Upper lobe of right lung (tissue), 1 donor: ENCODE data around the gene LPAR1. TPM values are rescaled to one million over a fixed set of nuclear protein-coding genes. Genes with fewer than 3 reads are reported as not detected.

ENCODE experiments used
- ATAC-seq: fragments of 200-7000 bp; cut with Tn5 transposase; one replicate; pipeline ENCODE4 v1.9.1; 2020; ENCODE audit warnings: mild to moderate bottlenecking, moderate library complexity
- DNase-seq: peaks from one replicate; pipeline ENCODE4 v3.0.0-alpha.2; 2020
- H3K27ac ChIP-seq: fragments of 200-600 bp; one replicate; pipeline ENCODE4 v1.8.0; 2022
- H3K27me3 ChIP-seq: fragments of 200-600 bp; one replicate; pipeline ENCODE4 v1.8.0; 2022; ENCODE audit warnings: mild to moderate bottlenecking
- H3K36me3 ChIP-seq: fragments of 200-600 bp; one replicate; pipeline ENCODE4 v1.8.0; 2022
- H3K4me1 ChIP-seq: fragments of 200-600 bp; one replicate; pipeline ENCODE4 v1.8.0; 2022
- H3K4me3 ChIP-seq: fragments of 200-600 bp; one replicate; pipeline ENCODE4 v1.8.0; 2022; ENCODE audit warnings: mild to moderate bottlenecking
- H3K9me3 ChIP-seq: fragments of 200-600 bp; one replicate; pipeline ENCODE4 v1.8.0; 2022
- intact Hi-C: fragments of 100-400 bp; cut with DNase I; formaldehyde crosslinking; loops from one replicate; pipeline ENCODE4 v1.11.0; 2022
- total RNA-seq: library from RNA; stranded (reverse); fragmentation: NEBNext Ultra II Directional; extraction: Animal tissue kit (Norgen Biotek cat#: 25700); gene quantifications from one replicate; pipeline ENCODE4 v1.2.1, GENCODE V29; 2021
- TF ChIP-seq, protein P1 (sequence below): fragments of 200-600 bp; IDR thresholded peaks from one replicate; pipeline ENCODE4 v1.8.0; 2022; ENCODE audit warnings: antibody characterized with exemption
- donor health status: DM: no; HTN: yes; CAD: no; lungs with severe emphysema.

The LPAR1 gene
- total RNA-seq, 1 donor from 2014 or later, result 18.2 TPM

DNA sequence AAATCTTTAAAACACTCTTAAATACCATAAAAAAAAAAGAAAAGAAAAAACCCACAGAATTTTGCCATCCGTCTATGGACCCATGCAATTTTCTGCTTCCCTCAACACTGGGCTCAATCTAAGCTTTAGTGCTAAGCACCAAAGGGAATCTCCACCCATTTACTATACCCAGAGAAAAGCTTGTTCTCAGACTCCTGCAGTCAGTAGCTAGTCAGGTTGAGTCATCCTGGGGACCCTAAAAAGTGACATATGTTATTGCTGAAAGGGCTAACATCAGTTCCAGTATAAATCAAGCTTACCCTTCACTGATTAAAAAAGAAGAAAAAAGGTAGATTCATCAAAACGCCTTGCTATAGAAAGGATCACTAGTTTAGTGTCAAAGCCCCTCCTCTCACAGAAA is 192.1 kb downstream of the LPAR1 start:
- H3K4me3 ChIP-seq, result no peak overlapping the region
- no peak overlapping the region for H3K27ac ChIP-seq
- no peaks in the 10 kb centered on the region for H3K36me3 ChIP-seq
- H3K4me1 ChIP-seq, result no peaks in the 10 kb centered on the region
- no peaks in the 10 kb centered on the region for H3K9me3 ChIP-seq
- ATAC-seq (no peak), DNase-seq (no peak)
- no peaks in the 10 kb centered on the region for H3K27me3 ChIP-seq
- TF ChIP-seq, protein P1, sequence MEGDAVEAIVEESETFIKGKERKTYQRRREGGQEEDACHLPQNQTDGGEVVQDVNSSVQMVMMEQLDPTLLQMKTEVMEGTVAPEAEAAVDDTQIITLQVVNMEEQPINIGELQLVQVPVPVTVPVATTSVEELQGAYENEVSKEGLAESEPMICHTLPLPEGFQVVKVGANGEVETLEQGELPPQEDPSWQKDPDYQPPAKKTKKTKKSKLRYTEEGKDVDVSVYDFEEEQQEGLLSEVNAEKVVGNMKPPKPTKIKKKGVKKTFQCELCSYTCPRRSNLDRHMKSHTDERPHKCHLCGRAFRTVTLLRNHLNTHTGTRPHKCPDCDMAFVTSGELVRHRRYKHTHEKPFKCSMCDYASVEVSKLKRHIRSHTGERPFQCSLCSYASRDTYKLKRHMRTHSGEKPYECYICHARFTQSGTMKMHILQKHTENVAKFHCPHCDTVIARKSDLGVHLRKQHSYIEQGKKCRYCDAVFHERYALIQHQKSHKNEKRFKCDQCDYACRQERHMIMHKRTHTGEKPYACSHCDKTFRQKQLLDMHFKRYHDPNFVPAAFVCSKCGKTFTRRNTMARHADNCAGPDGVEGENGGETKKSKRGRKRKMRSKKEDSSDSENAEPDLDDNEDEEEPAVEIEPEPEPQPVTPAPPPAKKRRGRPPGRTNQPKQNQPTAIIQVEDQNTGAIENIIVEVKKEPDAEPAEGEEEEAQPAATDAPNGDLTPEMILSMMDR, result no peak
- intact Hi-C loops, result no loop called here

DNA sequence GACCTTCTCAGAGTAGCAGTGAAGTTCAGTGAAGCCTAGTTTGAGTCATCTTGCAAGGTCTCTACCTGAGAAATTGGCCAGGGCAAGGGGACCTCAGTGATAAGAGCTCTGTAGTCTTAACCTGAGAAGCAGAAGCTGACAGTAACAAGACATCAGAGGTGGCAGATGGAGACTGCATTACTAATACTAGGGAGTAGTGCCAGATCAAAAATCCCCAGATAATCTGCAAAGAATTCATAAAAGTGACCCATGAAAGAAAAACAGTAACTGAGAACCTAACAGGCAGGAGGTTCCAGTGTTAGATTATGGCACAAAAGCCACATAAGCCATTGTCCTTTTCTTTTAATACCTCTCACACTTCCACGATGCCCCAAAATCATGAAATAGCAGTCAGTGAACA is 194.1 kb downstream of the LPAR1 start:
- H3K36me3 ChIP-seq, result no peaks in the 10 kb centered on the region

DNA sequence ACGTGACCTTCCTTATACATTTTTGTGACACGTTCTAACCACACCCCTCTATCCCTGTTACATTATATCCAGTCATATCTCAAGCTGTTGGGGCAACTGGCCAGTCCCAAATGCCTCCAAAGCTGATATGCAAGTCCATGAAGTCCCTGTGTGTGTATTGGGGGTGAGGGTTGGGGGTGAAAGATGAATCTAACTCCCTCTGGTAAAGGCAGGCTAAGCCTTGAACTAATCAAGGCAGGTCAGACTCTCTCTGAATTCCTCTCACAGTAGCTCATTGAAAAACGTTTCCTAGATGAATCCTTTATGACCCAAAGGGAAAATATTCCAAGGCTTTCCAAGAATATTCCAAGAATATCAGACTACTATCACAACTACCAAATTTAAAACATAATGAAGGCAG is 195.3 kb downstream of the LPAR1 start:
- DNase-seq, result no peak
- TF ChIP-seq, protein P1, result no peak
- H3K27me3 ChIP-seq, result no peaks in the 10 kb centered on the region
- no peak for ATAC-seq
- no peaks in the 10 kb centered on the region for H3K4me1 ChIP-seq
- no peak overlapping the region for H3K4me3 ChIP-seq
- intact Hi-C loops, result no loop called here
- H3K9me3 ChIP-seq, result no peaks in the 10 kb centered on the region
- no peak overlapping the region for H3K27ac ChIP-seq
- H3K36me3 ChIP-seq, result no peaks in the 10 kb centered on the region

More for the DNA sequence above, 194.1 kb downstream of the LPAR1 start:
- Histone ChIP-seq H3K27ac (no peak overlapping the region), H3K4me1 (no peaks in the 10 kb centered on the region), H3K9me3 (no peaks in the 10 kb centered on the region), H3K4me3 (no peak overlapping the region), H3K27me3 (no peaks in the 10 kb centered on the region)
- ATAC-seq (no peak), DNase-seq (no peak)
- TF ChIP-seq, protein P1, result no peak
- intact Hi-C loops, result no loop called here

DNA sequence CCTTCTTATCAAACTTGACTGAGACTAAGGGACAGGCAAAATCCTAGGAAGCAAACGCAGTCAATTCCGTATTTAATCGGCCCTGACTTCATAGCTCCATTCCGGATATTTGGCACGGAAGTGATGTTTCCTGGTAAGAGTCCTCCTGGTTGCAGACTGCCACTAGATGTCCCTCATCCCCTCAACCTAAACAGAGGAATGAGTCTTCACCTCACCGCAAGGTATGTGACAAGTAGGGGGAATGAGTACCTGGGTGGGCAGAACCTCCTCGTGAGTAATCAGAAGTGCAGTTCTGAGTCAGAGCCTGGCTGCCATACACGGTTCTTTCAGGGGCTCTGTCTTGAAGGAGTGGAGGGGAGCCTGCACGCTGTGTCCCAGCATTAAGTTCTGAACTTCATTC is 196.1 kb downstream of the LPAR1 start:
- H3K4me1 ChIP-seq, result no peaks in the 10 kb centered on the region
- no peaks in the 10 kb centered on the region for H3K27me3 ChIP-seq
- ATAC-seq (peak; percentile 23), DNase-seq (no peak)
- intact Hi-C loops, result no loop called here
- H3K36me3 ChIP-seq, result no peaks in the 10 kb centered on the region
- no peaks in the 10 kb centered on the region for H3K9me3 ChIP-seq
- no peak overlapping the region for H3K4me3 ChIP-seq
- H3K27ac ChIP-seq, result no peak overlapping the region
- TF ChIP-seq, protein P1, result no peak

DNA sequence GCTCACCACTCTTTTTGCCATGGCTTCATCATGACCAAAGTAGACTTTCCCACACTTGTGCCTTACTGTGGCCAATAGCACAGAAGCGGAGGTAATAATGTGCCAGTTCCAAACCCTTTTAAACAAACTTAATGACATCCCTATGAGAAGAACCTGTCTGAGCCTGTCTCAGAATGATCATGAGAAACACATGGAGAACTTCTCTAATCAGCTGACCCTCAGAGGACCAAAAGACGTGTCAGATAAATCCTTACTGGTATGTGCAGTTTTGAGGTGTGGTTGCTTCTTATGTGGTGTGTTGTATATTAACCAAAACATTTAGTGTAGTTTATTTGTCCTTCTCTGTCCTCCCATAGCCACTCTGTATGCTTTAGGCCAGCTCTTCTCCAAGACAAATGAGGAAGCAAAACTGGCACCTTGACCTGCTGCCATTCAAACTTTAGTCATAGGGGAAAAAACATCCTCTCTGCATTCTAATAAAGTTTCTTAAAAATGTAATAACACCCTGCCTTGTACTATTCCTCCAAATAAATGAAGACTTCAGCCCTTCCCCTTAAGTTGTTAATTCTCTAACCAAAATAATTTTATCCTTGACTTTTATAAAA is 200.8 kb downstream of the LPAR1 start:
- no peaks in the 10 kb centered on the region for H3K36me3 ChIP-seq
- no peaks in the 10 kb centered on the region for H3K9me3 ChIP-seq
- TF ChIP-seq, protein P1, result no peak
- DNase-seq (no peak), ATAC-seq (no peak)
- H3K4me3 ChIP-seq, result no peak overlapping the region
- no peaks in the 10 kb centered on the region for H3K27me3 ChIP-seq
- intact Hi-C loops, result no loop called here
- no peaks in the 10 kb centered on the region for H3K4me1 ChIP-seq
- H3K27ac ChIP-seq, result no peak overlapping the region

DNA sequence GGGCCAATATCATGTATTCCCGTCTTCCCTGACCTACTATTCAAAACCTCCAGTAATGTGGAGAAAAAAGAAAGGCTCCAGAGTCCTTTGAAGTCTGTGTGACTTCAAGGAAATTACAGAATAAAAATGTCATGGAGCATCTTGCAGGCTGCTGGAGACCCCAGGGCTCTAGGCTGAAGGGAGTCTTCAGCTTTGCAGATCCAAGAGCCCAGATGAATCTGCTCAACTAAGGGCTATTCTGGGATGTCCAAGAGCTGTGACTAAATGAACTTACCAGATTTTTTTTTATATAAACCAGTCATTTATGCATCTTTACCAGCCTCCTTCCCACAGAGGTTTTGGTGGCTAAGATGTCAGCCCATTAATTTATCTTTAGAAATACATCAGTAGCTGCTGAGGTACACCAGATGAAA is 202.4 kb downstream of the LPAR1 start:
- no peaks in the 10 kb centered on the region for H3K4me1 ChIP-seq
- no peaks in the 10 kb centered on the region for H3K9me3 ChIP-seq
- no peak overlapping the region for H3K4me3 ChIP-seq
- no peaks in the 10 kb centered on the region for H3K27me3 ChIP-seq
- H3K27ac ChIP-seq, result no peak overlapping the region
- DNase-seq (no peak), ATAC-seq (no peak)
- TF ChIP-seq, protein P1, result no peak
- intact Hi-C loops, result no loop called here
- H3K36me3 ChIP-seq, result no peaks in the 10 kb centered on the region
